NCI-H187 treated with DMSO at 0.1 percent for 48 hours (cell line): Measurements from ENCODE around the gene RNF31.
"Not testable (repeated sequence)": the region's sequence is repeated elsewhere in the genome, so short reads cannot be mapped to it uniquely, and the experiment has no call there.

Source experiments
- DNase-seq: peaks from one replicate; lab custom pipeline; 2025; lab: John Stamatoyannopoulos, UW

The RNF31 gene

GRCh38 chr14:24202538-24202937 lies 55.2 kb downstream of the RNF31 start:
- DNase-seq = not testable (repeated sequence)

DNA sequence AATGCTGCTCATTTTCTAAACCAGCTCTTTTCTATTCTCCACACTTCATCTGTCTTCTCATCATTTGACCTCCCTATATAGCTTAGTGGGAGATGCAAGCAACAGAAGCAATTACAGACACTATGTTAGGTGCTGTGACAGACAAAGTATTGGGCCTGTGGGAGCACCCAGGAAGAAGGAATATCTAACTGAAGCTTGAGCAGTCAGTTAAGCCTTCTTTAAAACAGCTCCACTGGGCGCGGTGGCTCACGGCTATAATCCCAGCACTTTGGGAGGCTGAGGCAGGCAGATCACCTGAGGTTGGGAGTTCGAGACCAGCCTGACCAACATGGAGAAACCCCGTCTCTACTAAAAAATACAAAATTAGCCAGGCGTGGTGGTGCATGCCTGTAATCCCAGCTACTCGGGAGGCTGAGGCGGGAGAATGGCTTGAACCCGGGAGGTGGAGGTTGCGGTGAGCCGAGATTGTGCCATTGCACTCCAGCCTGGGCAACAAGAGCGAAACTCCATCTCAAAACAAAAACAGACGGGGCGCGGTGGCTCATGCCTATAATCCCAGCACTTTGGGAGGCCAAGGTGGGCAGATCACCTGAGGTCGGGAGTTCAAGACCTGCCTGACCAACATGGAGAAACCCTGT lies 56.1 kb downstream of the RNF31 start:
- DNase-seq = not testable (repeated sequence)

- DNase-seq = no peak
Measured at GRCh38 chr14:24204163-24205146, 57.2 kb downstream of the RNF31 start.

- DNase-seq = no peak
Measured at GRCh38 chr14:24206260-24207103, 59.2 kb downstream of the RNF31 start.

- no peak for DNase-seq
Measured at GRCh38 chr14:24207104-24207551, 59.8 kb downstream of the RNF31 start.

DNA sequence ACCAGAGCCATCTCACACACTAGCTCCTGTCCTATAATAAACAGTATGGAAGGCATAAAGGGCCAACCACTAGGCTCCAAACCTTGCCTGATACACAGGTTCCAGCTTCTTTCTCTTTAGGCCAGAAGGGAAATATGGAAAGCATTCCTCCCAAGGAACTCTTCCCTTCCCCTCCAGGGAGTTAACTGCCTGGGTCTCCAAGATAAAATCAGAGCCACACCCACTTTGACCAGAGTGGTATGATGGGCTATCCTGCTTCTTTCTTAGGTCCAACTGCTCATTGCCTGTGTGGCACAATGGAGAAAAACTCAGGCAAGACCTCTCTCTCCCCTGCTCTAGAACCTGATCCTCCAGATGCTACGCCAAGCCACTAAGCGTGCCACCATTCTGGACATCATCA lies 60.3 kb downstream of the RNF31 start:
- no peak for DNase-seq
